ENCODE measurements around the gene TRIM23.
"Not testable (repeated sequence)": the region's sequence is repeated elsewhere in the genome, so short reads cannot be mapped to it uniquely, and the experiment has no call there.

- TF ChIP-seq CHD4 (IDR thresholded peaks at IDR 0.05; ENCODE audit: borderline replicate concordance); EP300 (IDR thresholded peaks at IDR 0.05); CTCF (IDR thresholded peaks at IDR 0.05); FOSL2 (IDR thresholded peaks at IDR 0.05); FOSL2 (CRISPR knock-in tag; IDR thresholded peaks at IDR 0.05); FOSB (CRISPR knock-in tag; IDR thresholded peaks at IDR 0.05); RAD21 (conservative IDR thresholded peaks at IDR 0.05 in 1 of 2, IDR thresholded peaks at IDR 0.05 in 1 of 2); MAFK (IDR thresholded peaks at IDR 0.05; ENCODE audit: partially characterized antibody); HOXB5 (CRISPR knock-in tag; IDR thresholded peaks at IDR 0.05); POLR2A (IDR thresholded peaks at IDR 0.05; ENCODE audit: low read length); TP53 (CRISPR knock-in tag; IDR thresholded peaks at IDR 0.05); HOXA7 (CRISPR knock-in tag; IDR thresholded peaks at IDR 0.05); JUN (IDR thresholded peaks at IDR 0.05); ELK1 (IDR thresholded peaks at IDR 0.05; ENCODE audit: low read depth, low read length); SREBF2 (IDR thresholded peaks at IDR 0.05): not testable (repeated sequence)
Observed at GRCh38 chr5:65621961-65622360, 2.2 kb downstream of the TRIM23 start.
